ENCODE results near the gene IPO11.
"Not testable (repeated sequence)": the region's sequence is repeated elsewhere in the genome, so short reads cannot be mapped to it uniquely, and the experiment has no call there.

The IPO11 gene

GRCh38 chr5:62652225-62652624 is 239.7 kb downstream of the IPO11 start:
- DNase-seq, result no peak

GRCh38 chr5:62653001-62653863 is 240.7 kb downstream of the IPO11 start:
- no peak for DNase-seq

- DNase-seq, result no peak
Measured at GRCh38 chr5:62653864-62654575, 241.5 kb downstream of the IPO11 start.

- DNase-seq, result not testable (repeated sequence)
Measured at GRCh38 chr5:62657772-62658171, 245.2 kb downstream of the IPO11 start.

GRCh38 chr5:62661126-62661525 is 248.6 kb downstream of the IPO11 start:
- DNase-seq, result no peak

- DNase-seq, result no peak
Measured at GRCh38 chr5:62662521-62662920, 250.0 kb downstream of the IPO11 start.

- DNase-seq, result no peak
Measured at GRCh38 chr5:62671479-62671878, 258.9 kb downstream of the IPO11 start.

- not testable (repeated sequence) for DNase-seq
Measured at GRCh38 chr5:62676596-62676995, 264.0 kb downstream of the IPO11 start.
